GM18499 (cell line): Measurements from ENCODE around the gene ACSF2.
"Not testable (repeated sequence)": the region's sequence is repeated elsewhere in the genome, so short reads cannot be mapped to it uniquely, and the experiment has no call there.

ENCODE experiments used
- ATAC-seq: cut with Tn5 transposase; IDR thresholded peaks from one replicate; pipeline ENCODE4 v1.9.1; 2021; ENCODE audit warnings: moderate number of reproducible peaks; ENCODE audit not compliant: insufficient read depth, unreplicated experiment

ACSF2 gene

GRCh38 chr17:50460831-50461526 lies 35.0 kb downstream of the ACSF2 start:
- ATAC-seq = no peak

GRCh38 chr17:50461550-50462132 lies 35.6 kb downstream of the ACSF2 start:
- ATAC-seq = no peak

DNA sequence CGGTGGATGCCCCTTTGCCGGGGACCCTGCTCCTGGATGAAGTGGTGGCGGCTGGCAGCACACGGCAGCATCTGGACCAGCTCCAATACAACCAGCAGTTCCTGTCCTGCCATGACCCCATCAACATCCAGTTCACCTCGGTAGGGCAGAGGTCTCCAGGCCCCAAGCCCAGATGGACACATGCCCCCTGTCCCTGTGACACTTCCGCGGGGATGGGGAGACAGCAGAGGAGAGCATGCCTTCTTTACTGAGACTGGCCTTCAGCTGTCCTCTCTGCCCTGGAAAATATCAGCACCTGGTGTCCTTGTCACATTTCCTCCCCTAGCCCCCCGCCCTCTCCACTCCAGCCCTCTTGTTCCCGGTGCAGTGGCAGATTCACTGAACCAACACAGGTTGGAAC lies 36.4 kb downstream of the ACSF2 start:
- ATAC-seq = no peak

GRCh38 chr17:50464121-50464520 lies 38.1 kb downstream of the ACSF2 start:
- no peak for ATAC-seq

- ATAC-seq = no peak
Measured at GRCh38 chr17:50464736-50465135, 38.7 kb downstream of the ACSF2 start.

- ATAC-seq = no peak
Measured at GRCh38 chr17:50465171-50465570, 39.2 kb downstream of the ACSF2 start.

DNA sequence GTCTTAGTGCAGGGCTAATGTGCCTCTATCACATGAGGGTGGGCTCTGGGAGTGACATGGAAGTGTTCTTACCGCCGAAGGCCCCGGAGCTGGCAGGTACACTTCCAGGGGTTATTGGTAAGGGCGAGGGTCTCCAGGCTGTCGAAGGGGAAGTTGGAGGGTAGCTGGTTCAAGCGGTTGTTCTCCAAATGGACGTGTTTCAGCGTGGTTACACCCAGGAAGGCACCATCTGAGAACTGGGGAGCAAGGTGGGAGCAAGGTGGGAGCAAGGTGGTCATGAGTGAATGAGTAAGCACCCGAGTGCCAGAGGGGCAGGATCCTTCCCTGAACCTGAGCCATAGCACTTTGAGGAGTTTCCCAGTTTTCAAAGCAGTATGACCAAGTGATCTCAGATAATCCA lies 39.6 kb downstream of the ACSF2 start:
- ATAC-seq = no peak

DNA sequence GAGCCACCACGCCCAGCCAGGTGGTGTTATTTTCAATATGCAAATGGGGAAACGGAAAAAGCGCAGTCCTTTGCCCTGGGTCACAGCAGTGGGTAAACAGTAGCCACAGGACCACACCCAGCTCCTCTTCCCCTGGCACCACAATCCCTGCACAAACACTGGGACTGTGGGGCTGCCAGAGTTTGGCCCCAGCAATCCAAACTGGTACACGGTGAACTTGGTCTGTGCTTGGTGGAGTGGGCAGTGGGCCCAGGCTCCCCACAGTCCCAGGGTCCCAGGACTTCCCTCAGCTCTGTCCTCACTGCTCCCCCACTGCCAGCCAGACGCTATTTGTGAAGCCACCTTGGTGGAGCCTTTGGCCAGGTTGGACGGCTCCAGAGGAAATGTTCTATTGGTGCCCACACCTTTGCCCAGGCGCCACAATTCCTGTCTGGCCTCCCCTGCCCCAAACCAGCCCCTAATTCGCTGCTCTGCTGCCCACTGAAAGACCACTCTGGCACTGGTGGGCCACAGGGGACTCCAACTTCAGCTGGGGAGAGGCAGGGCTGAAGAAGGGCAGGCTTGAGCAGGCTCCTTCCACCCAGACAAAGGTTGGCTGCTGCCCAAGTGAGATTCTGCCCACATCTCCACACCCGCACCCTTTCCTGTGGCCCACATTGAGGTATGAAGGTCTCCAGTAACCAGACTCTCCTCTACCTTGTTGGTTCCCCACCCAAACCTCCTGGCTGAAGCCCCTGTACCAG lies 40.5 kb downstream of the ACSF2 start:
- ATAC-seq = no peak

- no peak for ATAC-seq
Measured at GRCh38 chr17:50467114-50467854, 41.3 kb downstream of the ACSF2 start.

- ATAC-seq = no peak
Measured at GRCh38 chr17:50467855-50468303, 41.9 kb downstream of the ACSF2 start.

GRCh38 chr17:50468304-50469207 lies 42.5 kb downstream of the ACSF2 start, which contains the start of gene CHAD:
Gene CHAD, minus strand, starts transcription at chr17:50468880. Its CDS starts 67 bp downstream, at chr17:50468813.
- ATAC-seq = no peak

DNA sequence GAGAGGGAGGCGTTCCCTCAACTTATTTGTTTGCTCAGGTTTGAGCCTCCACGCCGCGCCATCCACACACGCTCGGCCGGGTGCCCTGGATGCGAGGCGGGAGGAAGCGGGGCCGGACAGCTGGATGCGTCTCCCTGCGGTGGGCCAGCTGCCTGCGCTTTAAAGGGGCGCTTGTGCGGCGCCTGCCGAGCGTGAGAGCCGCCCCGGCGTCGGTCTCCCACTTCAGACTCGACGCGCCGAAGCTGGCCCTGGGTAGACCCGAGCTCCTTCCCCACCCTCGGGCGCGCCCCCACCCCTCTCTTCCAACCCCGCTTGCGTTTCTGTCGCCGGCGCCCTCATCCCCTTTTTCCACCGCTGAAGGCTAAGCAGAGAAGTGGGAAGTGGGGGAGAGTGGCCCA lies 43.2 kb downstream of the ACSF2 start:
- no peak for ATAC-seq

DNA sequence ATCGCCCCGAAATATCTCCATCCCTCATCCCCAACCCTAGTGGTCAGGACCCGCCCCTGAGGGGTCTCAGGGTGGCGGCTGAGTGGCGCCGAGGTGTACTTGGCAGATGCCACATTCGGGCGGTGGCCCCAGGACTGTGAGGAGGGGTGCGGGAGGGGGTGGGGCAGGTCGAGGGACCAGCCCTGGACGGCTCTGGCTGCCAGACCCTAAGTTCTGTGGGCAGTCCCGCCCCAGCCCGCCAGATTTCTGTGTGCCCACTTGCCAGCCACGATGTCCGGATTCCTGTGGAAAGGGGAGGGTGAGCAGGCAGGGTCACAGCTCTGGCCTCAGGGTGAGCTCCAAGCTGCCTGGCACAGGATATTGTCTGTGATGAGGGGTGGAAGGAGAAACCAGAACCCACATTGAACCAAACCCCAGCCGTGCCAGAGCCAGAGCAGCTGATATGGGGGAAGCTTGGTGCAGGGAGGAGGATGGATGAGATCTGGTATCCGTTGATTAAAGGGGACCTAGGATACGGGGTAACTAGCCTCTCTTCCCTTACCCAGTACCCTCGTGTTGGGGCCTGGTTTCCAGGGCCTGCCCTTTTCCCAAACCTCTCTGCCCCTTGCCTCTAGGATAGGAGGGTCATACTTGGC lies 43.8 kb downstream of the ACSF2 start:
- ATAC-seq = no peak

GRCh38 chr17:50470426-50470825 lies 44.4 kb downstream of the ACSF2 start:
- no peak for ATAC-seq

DNA sequence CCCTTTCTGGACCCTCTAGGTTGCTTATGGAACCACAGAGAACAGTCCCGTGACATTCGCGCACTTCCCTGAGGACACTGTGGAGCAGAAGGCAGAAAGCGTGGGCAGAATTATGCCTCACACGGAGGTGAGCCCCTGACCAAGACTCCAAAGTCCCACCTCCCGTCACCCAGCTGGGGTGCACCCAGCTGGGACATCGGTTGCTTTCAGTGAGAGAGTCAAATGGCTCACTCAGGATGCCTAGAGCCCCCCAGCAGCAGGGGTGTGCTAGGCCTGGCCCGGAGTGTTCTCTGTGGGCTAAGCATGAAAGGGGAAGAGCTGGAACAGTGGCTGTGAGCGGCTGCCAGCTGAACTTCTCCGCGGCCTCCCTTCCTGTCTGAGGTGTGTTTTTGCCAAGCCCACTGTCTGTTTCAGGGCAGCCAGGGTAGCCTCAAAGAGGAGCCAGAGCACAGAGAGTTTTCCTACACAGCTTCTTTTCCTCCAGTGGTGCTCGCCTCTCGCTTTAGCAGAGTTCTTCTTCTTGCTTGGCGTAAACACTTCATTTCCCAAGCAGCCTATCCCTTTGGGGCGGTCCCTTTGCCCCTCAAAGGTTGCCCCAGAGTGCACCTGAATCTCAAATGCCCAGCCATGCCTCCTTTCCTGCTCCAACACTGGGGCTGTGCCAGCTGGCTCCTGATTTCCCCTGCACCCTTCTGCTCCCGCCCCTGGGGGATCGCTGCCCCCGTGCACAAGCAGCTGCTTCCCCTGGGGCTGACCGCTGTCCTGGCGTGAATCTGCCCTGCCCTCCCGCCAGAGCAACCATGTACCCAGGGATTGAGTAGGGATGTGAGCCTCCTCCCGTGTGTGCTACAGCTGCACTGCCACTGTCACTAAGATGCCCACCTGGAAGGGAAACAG lies 45.2 kb downstream of the ACSF2 start:
- no peak for ATAC-seq

- no peak for ATAC-seq
Measured at GRCh38 chr17:50472286-50472685, 46.3 kb downstream of the ACSF2 start.

DNA sequence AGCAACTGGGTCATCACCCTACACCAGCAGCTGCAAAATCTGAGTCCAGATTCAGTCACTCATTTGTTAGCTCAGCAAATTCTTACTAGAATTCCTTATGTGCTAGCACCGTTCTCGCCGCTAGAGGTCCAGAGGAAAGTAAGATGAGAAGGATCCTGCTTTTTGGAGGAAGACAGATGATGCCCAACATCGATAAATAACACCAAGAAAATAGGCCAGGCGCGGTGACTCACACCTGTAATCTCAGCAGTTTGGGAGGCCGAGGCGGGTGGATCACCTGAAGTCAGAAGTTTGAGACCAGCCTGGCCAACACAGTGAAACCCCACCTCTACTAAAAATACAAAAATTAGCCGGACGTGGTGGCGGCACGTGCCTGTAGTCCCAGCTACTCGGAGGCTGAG lies 46.7 kb downstream of the ACSF2 start:
- not testable (repeated sequence) for ATAC-seq

DNA sequence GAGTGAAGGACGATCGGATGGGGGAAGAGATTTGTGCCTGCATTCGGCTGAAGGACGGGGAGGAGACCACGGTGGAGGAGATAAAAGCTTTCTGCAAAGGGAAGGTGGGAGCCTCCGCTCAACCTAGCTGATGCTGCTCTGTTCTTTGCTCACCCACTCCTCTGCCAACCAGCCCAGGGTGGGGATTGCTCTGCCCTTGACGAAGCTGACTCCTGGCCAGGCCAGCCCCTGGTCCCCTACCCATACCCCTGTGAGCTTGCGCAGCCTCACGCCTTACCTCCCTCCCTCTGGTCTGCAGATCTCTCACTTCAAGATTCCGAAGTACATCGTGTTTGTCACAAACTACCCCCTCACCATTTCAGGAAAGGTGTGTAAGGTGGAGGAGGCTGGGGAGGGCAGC lies 47.9 kb downstream of the ACSF2 start:
- ATAC-seq = no peak
